IMR-90 (cell line): ENCODE results near the gene CNTRL. TPM values are rescaled to one million over a fixed set of nuclear protein-coding genes. Genes with fewer than 3 reads are reported as not detected.

Source experiments
- ATAC-seq: fragments of 200-7000 bp; cut with Tn5 transposase; 2 replicates; pipeline ENCODE4 v1.9.1; 2020; ENCODE audit warnings: low read depth, mild to moderate bottlenecking, moderate library complexity
- BruUV-seq: library from RNA; stranded (reverse); fragments of 400-500 nt; replicated peaks from 2 replicates; lab custom pipeline; 2021; lab: Mats Ljungman, UMichigan
- CTCF ChIA-PET: fragments of 300-600 bp; formaldehyde crosslinking; extraction: SDS; loops from one replicate; lab custom pipeline; 2021; ENCODE audit warnings: antibody characterized with exemption; lab: Yijun Ruan, JAX
- POLR2A ChIA-PET: fragments of 300-600 bp; sonication (Branson Sonifier 250); formaldehyde crosslinking; loops from one replicate; lab custom pipeline; 2022; ENCODE audit warnings: antibody characterized with exemption; ENCODE audit not compliant: unreplicated experiment; lab: Charles Lee
- DNase-seq: peaks from one replicate; pipeline ENCODE4 v3.0.0; 2013
- H2AFZ ChIP-seq: replicated peaks from 2 replicates; pipeline ENCODE3; 2013; ENCODE audit warnings: low read length, mild to moderate bottlenecking; ENCODE audit not compliant: poor library complexity
- H2AK5ac ChIP-seq: 2 replicates; pipeline ENCODE4 v1.6.1; 2013; ENCODE audit warnings: low read depth, low read length, inconsistent platforms
- H2AK9ac ChIP-seq: replicated peaks from 2 replicates; pipeline ENCODE3; 2013; ENCODE audit warnings: mild to moderate bottlenecking, low read depth, low read length, moderate library complexity; ENCODE audit not compliant: poor library complexity
- H2BK120ac ChIP-seq: 2 replicates; pipeline ENCODE4 v1.6.1; 2013; ENCODE audit warnings: low read depth, low read length, inconsistent platforms
- H2BK15ac ChIP-seq: 3 replicates; pipeline ENCODE4 v1.6.1; 2013; ENCODE audit warnings: low read depth, low read length, inconsistent platforms
- H2BK20ac ChIP-seq: 2 replicates; pipeline ENCODE4 v1.6.1; 2013; ENCODE audit warnings: low read depth, mild to moderate bottlenecking, inconsistent platforms, low read length, moderate library complexity
- H2BK5ac ChIP-seq: 2 replicates; pipeline ENCODE4 v1.6.1; 2013; ENCODE audit warnings: mild to moderate bottlenecking, low read depth, low read length, inconsistent platforms; ENCODE audit not compliant: poor library complexity, severe bottlenecking
- H3K14ac ChIP-seq: replicated peaks from 2 replicates; pipeline ENCODE4 v1.6.1; 2013; ENCODE audit warnings: low read depth, low read length, inconsistent platforms
- H3K18ac ChIP-seq: 2 replicates; pipeline ENCODE4 v1.6.1; 2013; ENCODE audit warnings: low read depth, low read length, control low read depth
- H3K23ac ChIP-seq: 2 replicates; pipeline ENCODE4 v1.6.1; 2013; ENCODE audit warnings: low read depth, low read length, inconsistent platforms
- H3K27ac ChIP-seq: 2 replicates; pipeline ENCODE4 v1.5.1; 2013; ENCODE audit warnings: mild to moderate bottlenecking, control low read depth, low read length; ENCODE audit not compliant: insufficient read depth
- H3K27me3 ChIP-seq: 2 replicates; pipeline ENCODE4 v1.6.1; 2013; ENCODE audit warnings: low read length; ENCODE audit not compliant: control insufficient read depth, insufficient read depth
- H3K36me3 ChIP-seq: 2 replicates; pipeline ENCODE4 v1.6.1; 2013; ENCODE audit warnings: low read length, mixed read lengths; ENCODE audit not compliant: control insufficient read depth, insufficient read depth
- H3K4ac ChIP-seq: 2 replicates; pipeline ENCODE4 v1.6.1; 2013; ENCODE audit warnings: low read depth, low read length, inconsistent platforms
- H3K4me1 ChIP-seq: 2 replicates; pipeline ENCODE4 v1.6.1; 2013; ENCODE audit warnings: low read length, mixed read lengths; ENCODE audit not compliant: control insufficient read depth, insufficient read depth
- H3K4me2 ChIP-seq: 2 replicates; pipeline ENCODE4 v1.6.1; 2013; ENCODE audit warnings: low read depth, mild to moderate bottlenecking, control low read depth, low read length, moderate library complexity
- H3K4me3 ChIP-seq: 2 replicates; pipeline ENCODE4 v1.5.1; 2013; ENCODE audit warnings: low read depth, mild to moderate bottlenecking, control low read depth, low read length, moderate library complexity; ENCODE audit not compliant: insufficient read depth
- H3K56ac ChIP-seq: 2 replicates; pipeline ENCODE4 v1.6.1; 2013; ENCODE audit warnings: low read length, inconsistent platforms; ENCODE audit not compliant: insufficient read depth; ENCODE audit errors: extremely low read depth
- H3K79me1 ChIP-seq, 2 experiments: 2 replicates each; pipeline ENCODE4 v1.6.1; 2013; ENCODE audit warnings: low read length in 2 of 2, inconsistent platforms in 1 of 2, low read depth in 1 of 2
- H3K9ac ChIP-seq: 2 replicates; pipeline ENCODE4 v1.6.1; 2013; ENCODE audit warnings: low read depth, low read length, control low read depth
- H3K9me1 ChIP-seq: 2 replicates; pipeline ENCODE4 v1.6.1; 2013; ENCODE audit warnings: low read length, inconsistent platforms; ENCODE audit not compliant: insufficient read depth
- H3K9me3 ChIP-seq: 2 replicates; pipeline ENCODE4 v1.6.1; 2013; ENCODE audit warnings: low read length; ENCODE audit not compliant: control insufficient read depth, insufficient read depth
- H4K20me1 ChIP-seq: 2 replicates; pipeline ENCODE4 v1.6.1; 2013; ENCODE audit warnings: low read length, inconsistent platforms; ENCODE audit not compliant: insufficient read depth
- H4K5ac ChIP-seq: 2 replicates; pipeline ENCODE4 v1.6.1; 2013; ENCODE audit warnings: mild to moderate bottlenecking, low read depth, low read length, control low read depth
- H4K8ac ChIP-seq, 2 experiments: 2 replicates each; pipeline ENCODE4 v1.6.1; 2013; ENCODE audit warnings: low read depth in 2 of 2, low read length in 2 of 2, control low read depth in 1 of 2, inconsistent platforms in 1 of 2
- H4K91ac ChIP-seq: 2 replicates; pipeline ENCODE4 v1.6.1; 2013; ENCODE audit warnings: low read depth, low read length, inconsistent platforms; ENCODE audit not compliant: insufficient read depth
- FOS ChIP-seq: fragments of 150-350 bp; IDR thresholded peaks from 2 replicates; pipeline ENCODE4 v1.6.1; 2016; ENCODE audit warnings: low read depth, low read length
- NFE2L2 ChIP-seq: fragments of 150-350 bp; IDR thresholded peaks from 2 replicates; pipeline ENCODE4 v1.6.1; 2016; ENCODE audit warnings: low read depth, mild to moderate bottlenecking, low read length
- WGBS, 2 experiments: methylation state at CpG; one replicate each; pipeline versions ENCODE4 v1.1.5 to v1.1.7; 2013; ENCODE audit warnings: missing lambda C conversion rate in 2 of 2; ENCODE audit not compliant: insufficient read length in 1 of 2; ENCODE audit errors: extremely low coverage in 2 of 2; 5-methylcytosine and 5-hydroxymethylcytosine counted together
- dilution Hi-C: fragments of 300-500 bp; cut with HindIII; formaldehyde crosslinking; loops from one replicate; pipeline ENCODE4 v1.14.3; 2018; ENCODE audit warnings: low sequenced_read_pairs; ENCODE audit not compliant: unreplicated experiment
- in situ Hi-C: fragments of 300-500 bp; cut with MboI; formaldehyde crosslinking; loops from 3 replicates; pipeline ENCODE4 v1.14.3; 2019; ENCODE audit warnings: low sequenced_read_pairs, inconsistent platforms, mixed read lengths
- intact Hi-C: fragments of 100-400 bp; cut with micrococcal nuclease; formaldehyde crosslinking; loops from 2 replicates; pipeline ENCODE4 v1.10.0; 2022
- polyA plus RNA-seq, 3 experiments: library from polyadenylated mRNA; depleted of rRNA; stranded (reverse); fragments of >200 nt; gene quantifications; 2 replicates each; pipeline ENCODE4 v1.2.3, GENCODE V29; 2012; ENCODE audit warnings: low replicate concordance in 1 of 3
- total RNA-seq: library from RNA; depleted of rRNA; stranded (reverse); fragments of >200 nt; gene quantifications from 2 replicates; pipeline ENCODE4 v1.2.3, GENCODE V29; 2012

CNTRL gene
- total and polyA plus RNA-seq, 2 of the 4 experiments (the other 2 are of a cell fraction), result 4.5 to 7.3 TPM

DNA sequence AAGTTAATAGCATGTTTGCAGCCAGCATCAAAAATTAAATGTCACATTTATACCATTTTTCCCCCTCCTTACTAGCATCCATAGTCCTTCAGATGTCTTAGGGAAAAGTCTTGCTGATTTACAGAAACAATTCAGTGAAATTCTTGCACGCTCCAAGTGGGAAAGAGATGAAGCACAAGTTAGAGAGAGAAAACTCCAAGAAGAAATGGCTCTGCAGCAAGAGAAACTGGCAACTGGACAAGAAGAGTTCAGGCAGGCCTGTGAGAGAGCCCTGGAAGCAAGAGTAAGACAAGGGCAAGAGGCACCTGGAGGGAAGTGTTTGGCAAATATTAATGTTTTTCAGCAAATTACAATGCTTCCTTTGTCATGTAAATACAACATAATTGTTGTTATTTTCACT is 66.6 kb downstream of the CNTRL start:
- no TSS peak for BruUV-seq
- Histone ChIP-seq H4K8ac (no peak overlapping the region), H4K5ac (no peak overlapping the region), H3K27me3 (no peaks in the 10 kb centered on the region), H3K4me2 (no peak overlapping the region), H3K36me3 (peaks cover 18% of the 10 kb centered on the region), H3K9me1 (0 out of 2 replicates have a peak, but pooled peaks cover 6% of the 10 kb centered on the region), H3K56ac (no peak overlapping the region), H3K4me1 (no peaks in the 10 kb centered on the region), H4K20me1 (no peaks in the 10 kb centered on the region), H3K14ac (no peak overlapping the region), H2AFZ (no peak overlapping the region), H3K23ac (no peak overlapping the region), H4K91ac (no peak overlapping the region), H2BK15ac (no peak overlapping the region), H2AK9ac (no peak overlapping the region), H2AK5ac (no peak overlapping the region), H3K79me1 (no peaks in the 10 kb centered on the region; a peak in 1 of 4 replicates), H3K4ac (no peak overlapping the region), H3K9ac (no peak overlapping the region), H2BK20ac (no peak overlapping the region), H3K4me3 (no peak overlapping the region), H3K9me3 (no peaks in the 10 kb centered on the region), H2BK120ac (no peak overlapping the region), H3K27ac (no peak overlapping the region), H3K18ac (no peak overlapping the region), H2BK5ac (no peak overlapping the region)
- in situ Hi-C loops, result no loop called here
- ChIA-PET POLR2A (no interaction called here), CTCF (no interaction called here)
- WGBS, 2 experiments, result 100% methylated on average over 1 of the region's 1 CpG; no CpG with 5 or more reads in 1 of the 2 experiments
- DNase-seq (no peak), ATAC-seq (no peak)
- dilution Hi-C loops, result no loop called here
- intact Hi-C loops, result no loop called here
- TF ChIP-seq NFE2L2 (no peak), FOS (no peak)
